Tibial nerve (tissue), 4 donors: Measurements from ENCODE around the gene PNMA3. TPM values are rescaled to one million over a fixed set of nuclear protein-coding genes. Genes with fewer than 3 reads are reported as not detected.
A peak's percentile ranks its signal among the peaks of the same experiment; 100 is the strongest.
"Not testable (repeated sequence)": the region's sequence is repeated elsewhere in the genome, so short reads cannot be mapped to it uniquely, and the experiment has no call there.

ENCODE experiments used
- DNase-seq, 2 donors: peaks; one replicate each; pipeline ENCODE4 v3.0.0-alpha.2; 2019; ENCODE audit warnings: low spot score in 2 of 2
- H3K27ac ChIP-seq, 4 donors: fragments of 200-600 bp; sonication (generic) in 3 of 4; one replicate each; pipeline ENCODE4 v1.5.1; 2017 to 2019; ENCODE audit warnings: mild to moderate bottlenecking in 1 of 4
- H3K27me3 ChIP-seq, 2 donors: fragments of 200-600 bp; sonication (generic) in 1 of 2; one replicate each; pipeline versions ENCODE4 v1.5.1 to v1.6.0; 2017 to 2019
- H3K36me3 ChIP-seq, 3 donors: fragments of 200-600 bp; sonication (generic); one replicate each; pipeline ENCODE4 v1.5.1; 2018 to 2019
- H3K4me1 ChIP-seq, 4 donors: fragments of 200-600 bp; sonication (generic) in 3 of 4; one replicate each; pipeline ENCODE4 v1.5.1; 2017 to 2019
- H3K4me3 ChIP-seq, 4 donors: fragments of 200-600 bp; sonication (generic) in 3 of 4; one replicate each; pipeline ENCODE4 v1.5.1; 2017 to 2019; ENCODE audit warnings: mild to moderate bottlenecking in 1 of 4, moderate library complexity in 1 of 4
- H3K9me3 ChIP-seq, 4 donors: fragments of 200-600 bp; sonication (generic) in 3 of 4; one replicate each; pipeline ENCODE4 v1.5.1; 2017 to 2019
- EP300 ChIP-seq, 2 donors: sonication (generic); formaldehyde crosslinking; IDR thresholded peaks; one replicate each; pipeline ENCODE4 v1.6.1; 2017; ENCODE audit warnings: antibody characterized with exemption in 2 of 2, mild to moderate bottlenecking in 1 of 2
- POLR2A ChIP-seq, 2 donors: fragments of 450-650 bp; IDR thresholded peaks; one replicate each; pipeline ENCODE4 v1.6.1; 2017; ENCODE audit warnings: antibody characterized with exemption in 2 of 2, mild to moderate bottlenecking in 2 of 2, moderate library complexity in 2 of 2
- WGBS, 2 donors: methylation state at CpG; one replicate each; pipeline ENCODE4 v1.1.5; 2018; 5-methylcytosine and 5-hydroxymethylcytosine counted together
- total RNA-seq, 4 donors: library from RNA; depleted of rRNA; stranded (reverse); fragments of >200 nt; gene quantifications; one replicate each; pipeline ENCODE4 v1.1.0, GENCODE V29; 2016
- TF ChIP-seq, protein P1 (sequence below), 5 experiments: fragments of 200-600 bp in 3 of 5; fragments of 450-650 bp in 2 of 5; sonication (generic) in 3 of 5; IDR thresholded peaks; one replicate each; pipeline ENCODE4 v1.5.1; 2016 to 2019; ENCODE audit warnings: antibody characterized with exemption in 5 of 5, mild to moderate bottlenecking in 3 of 5, moderate library complexity in 2 of 5

Gene PNMA3, protein sequence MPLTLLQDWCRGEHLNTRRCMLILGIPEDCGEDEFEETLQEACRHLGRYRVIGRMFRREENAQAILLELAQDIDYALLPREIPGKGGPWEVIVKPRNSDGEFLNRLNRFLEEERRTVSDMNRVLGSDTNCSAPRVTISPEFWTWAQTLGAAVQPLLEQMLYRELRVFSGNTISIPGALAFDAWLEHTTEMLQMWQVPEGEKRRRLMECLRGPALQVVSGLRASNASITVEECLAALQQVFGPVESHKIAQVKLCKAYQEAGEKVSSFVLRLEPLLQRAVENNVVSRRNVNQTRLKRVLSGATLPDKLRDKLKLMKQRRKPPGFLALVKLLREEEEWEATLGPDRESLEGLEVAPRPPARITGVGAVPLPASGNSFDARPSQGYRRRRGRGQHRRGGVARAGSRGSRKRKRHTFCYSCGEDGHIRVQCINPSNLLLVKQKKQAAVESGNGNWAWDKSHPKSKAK
- total RNA-seq: under 1 TPM in 3 of 4 donors, not detected in 1; 0.20 to 0.30 (median 0.21) TPM

DNA sequence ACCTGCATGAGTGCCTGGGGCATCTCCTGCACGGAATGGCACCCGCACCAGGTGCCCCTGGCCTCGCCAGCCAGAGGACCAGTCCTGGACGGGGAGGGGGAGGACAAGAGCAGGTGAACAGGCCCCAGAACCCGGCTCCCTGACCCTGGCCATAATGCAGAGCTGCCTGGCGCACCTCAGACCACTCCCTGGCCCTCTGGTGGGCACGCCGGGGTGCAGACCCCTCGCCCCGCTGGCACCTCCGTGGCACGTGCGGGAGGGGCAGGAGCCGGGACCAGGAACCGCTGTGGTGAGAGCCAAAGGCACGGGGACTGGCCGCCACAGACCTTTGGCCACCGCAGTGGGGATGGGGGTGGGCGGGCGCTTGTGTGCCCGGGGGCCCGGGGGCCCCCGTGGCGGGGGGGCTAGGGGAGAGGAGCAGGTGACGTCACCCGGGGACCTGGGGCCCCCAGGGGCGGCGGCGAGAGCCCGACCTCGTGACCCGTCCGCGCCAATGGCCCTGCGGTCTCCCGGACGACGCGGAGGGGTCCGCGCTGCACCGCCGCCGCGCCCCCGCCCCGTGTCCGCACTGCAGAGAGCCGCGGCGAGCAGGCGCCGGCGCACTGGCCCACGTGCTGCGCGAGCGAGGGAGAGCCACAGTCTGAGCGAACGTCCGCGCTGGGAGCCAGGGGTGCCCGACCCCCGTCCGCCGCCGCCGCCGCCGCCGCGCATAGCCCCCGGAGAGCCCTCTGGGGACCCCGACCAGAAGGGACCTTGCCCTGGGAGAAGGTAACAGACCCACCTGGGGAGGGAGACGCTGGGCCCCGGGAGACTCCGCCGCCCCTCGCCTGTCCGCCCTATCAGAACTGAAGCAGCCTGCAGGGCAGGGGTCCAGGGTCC is at the start of gene PNMA3:
TSS of gene PNMA3 (plus strand) at position 600 of the 879 bp plus-strand sequence. CDS start 586 bp downstream, outside the sequence.
- H3K4me1 ChIP-seq: peaks cover 0 to 13% (median 0%) of the 10 kb centered on the region in 4 donors
- H3K27me3 ChIP-seq: peaks cover 0 to 26% of the 10 kb centered on the region in 2 donors
- H3K4me3 ChIP-seq: peak within 1 kb of the TSS in 1 of 4 donors; percentile 42
- H3K9me3 ChIP-seq: no peaks in the 10 kb centered on the region
- no peaks in the 10 kb centered on the region for H3K36me3 ChIP-seq
- no peak within 1 kb of the TSS for H3K27ac ChIP-seq
- DNase-seq: no peak
- WGBS, 2 donors: 20 to 59% methylated on average over 7 to 46 of the region's 80 CpGs
- TF ChIP-seq, protein P1, sequence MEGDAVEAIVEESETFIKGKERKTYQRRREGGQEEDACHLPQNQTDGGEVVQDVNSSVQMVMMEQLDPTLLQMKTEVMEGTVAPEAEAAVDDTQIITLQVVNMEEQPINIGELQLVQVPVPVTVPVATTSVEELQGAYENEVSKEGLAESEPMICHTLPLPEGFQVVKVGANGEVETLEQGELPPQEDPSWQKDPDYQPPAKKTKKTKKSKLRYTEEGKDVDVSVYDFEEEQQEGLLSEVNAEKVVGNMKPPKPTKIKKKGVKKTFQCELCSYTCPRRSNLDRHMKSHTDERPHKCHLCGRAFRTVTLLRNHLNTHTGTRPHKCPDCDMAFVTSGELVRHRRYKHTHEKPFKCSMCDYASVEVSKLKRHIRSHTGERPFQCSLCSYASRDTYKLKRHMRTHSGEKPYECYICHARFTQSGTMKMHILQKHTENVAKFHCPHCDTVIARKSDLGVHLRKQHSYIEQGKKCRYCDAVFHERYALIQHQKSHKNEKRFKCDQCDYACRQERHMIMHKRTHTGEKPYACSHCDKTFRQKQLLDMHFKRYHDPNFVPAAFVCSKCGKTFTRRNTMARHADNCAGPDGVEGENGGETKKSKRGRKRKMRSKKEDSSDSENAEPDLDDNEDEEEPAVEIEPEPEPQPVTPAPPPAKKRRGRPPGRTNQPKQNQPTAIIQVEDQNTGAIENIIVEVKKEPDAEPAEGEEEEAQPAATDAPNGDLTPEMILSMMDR (IDR thresholded peaks at IDR 0.05): no peak
- TF ChIP-seq EP300 (IDR thresholded peaks at IDR 0.05) (no peak), POLR2A (IDR thresholded peaks at IDR 0.05) (no peak)

GRCh38 chrX:153017174-153017573 is 39.1 kb upstream of the PNMA3 start:
- not testable (repeated sequence) for H3K9me3 ChIP-seq, H3K4me1 ChIP-seq, H3K27ac ChIP-seq, H3K27me3 ChIP-seq, H3K4me3 ChIP-seq, H3K36me3 ChIP-seq, DNase-seq
- WGBS, 2 donors: 67 to 68% methylated on average over 2 of the region's 2 CpGs

- Histone ChIP-seq H3K4me1 (no peaks in the 10 kb centered on the region), H3K27me3 (no peaks in the 10 kb centered on the region), H3K9me3 (no peaks in the 10 kb centered on the region), H3K4me3 (no peak overlapping the region), H3K27ac (no peak overlapping the region), H3K36me3 (no peaks in the 10 kb centered on the region)
- 53 to 66% methylated on average over 3 of the region's 3 CpGs for WGBS, 2 donors
- no peak for DNase-seq
- TF ChIP-seq EP300 (IDR thresholded peaks at IDR 0.05) (no peak), POLR2A (IDR thresholded peaks at IDR 0.05) (no peak)
- TF ChIP-seq, protein P1 (IDR thresholded peaks at IDR 0.05): no peak
Measured at GRCh38 chrX:153019166-153019565, 37.1 kb upstream of the PNMA3 start.

DNA sequence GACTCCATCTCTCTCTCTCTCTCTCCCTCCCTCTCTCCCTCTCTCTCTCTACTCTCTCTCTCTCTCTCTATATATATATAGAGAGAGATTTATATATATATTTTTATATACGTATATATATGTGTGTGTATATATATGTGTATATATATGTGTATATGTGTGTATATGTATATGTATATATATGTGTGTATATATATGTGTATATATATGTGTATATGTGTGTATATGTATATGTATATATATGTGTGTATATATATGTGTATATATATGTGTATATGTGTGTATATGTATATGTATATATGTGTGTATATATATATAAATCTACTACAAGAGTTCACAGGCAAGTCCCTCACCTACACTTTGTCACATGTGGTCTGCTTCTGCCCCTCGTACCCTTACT is 29.8 kb upstream of the PNMA3 start:
- not testable (repeated sequence) for H3K36me3 ChIP-seq, H3K4me1 ChIP-seq, H3K9me3 ChIP-seq, DNase-seq, H3K27me3 ChIP-seq, H3K4me3 ChIP-seq, H3K27ac ChIP-seq
- 14 to 58% methylated on average over 1 to 2 of the region's 2 CpGs for WGBS, 2 donors

DNA sequence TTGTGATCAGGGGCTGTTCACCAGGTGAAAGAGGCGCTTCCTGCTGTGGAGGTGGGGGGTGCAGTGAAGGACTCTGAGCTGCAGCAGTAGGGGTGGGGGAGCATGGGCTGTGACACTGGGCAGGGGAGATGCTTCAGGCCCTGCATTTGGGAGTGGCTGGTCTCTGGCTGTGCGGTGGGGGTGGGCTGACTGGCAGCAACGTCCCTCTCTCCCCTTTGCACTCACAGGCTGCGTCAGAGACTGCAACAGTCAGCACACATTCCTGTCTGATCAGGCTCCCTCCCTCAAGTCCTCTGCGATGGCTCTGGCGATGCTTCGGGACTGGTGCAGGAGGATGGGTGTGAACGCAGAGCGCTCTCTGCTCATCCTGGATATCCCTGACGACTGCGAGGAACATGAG is 27.8 kb upstream of the PNMA3 start:
- not testable (repeated sequence) for H3K36me3 ChIP-seq, H3K4me3 ChIP-seq, H3K9me3 ChIP-seq, H3K27ac ChIP-seq, H3K4me1 ChIP-seq, DNase-seq, H3K27me3 ChIP-seq
- 70 to 100% methylated on average over 1 to 3 of the region's 11 CpGs for WGBS, 2 donors

DNA sequence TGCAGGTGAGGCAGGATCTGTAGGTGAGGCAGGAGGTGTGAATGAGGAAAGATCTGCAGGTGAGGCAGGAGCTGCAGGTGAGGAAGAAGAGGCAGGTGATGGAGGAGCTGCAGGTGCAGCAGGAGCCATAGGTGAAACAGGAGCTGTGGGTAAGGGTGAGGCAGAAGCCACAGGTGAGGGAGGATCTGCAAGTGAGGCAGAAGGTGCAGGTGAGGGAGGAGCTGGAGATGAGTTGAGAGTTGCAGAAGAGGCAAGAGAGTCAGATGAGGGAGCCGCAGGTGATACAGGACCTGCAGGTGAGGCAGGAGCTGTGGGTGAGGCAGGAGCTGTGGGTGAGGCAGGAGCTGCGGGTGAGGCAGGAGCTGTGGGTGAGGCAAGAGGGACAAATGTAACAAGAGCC is 27.1 kb upstream of the PNMA3 start:
- Histone ChIP-seq H3K36me3 (no peaks in the 10 kb centered on the region), H3K27ac (no peak overlapping the region), H3K27me3 (no peaks in the 10 kb centered on the region), H3K9me3 (no peaks in the 10 kb centered on the region), H3K4me1 (peaks cover 0 to 6% (median 0%) of the 10 kb centered on the region in 4 donors), H3K4me3 (no peak overlapping the region)
- 47 to 57% methylated on average over 2 of the region's 2 CpGs for WGBS, 2 donors
- TF ChIP-seq POLR2A (IDR thresholded peaks at IDR 0.05) (no peak), EP300 (IDR thresholded peaks at IDR 0.05) (no peak)
- TF ChIP-seq, protein P1 (IDR thresholded peaks at IDR 0.05): no peak
- DNase-seq: no peak
